Erythroblast (primary cell): Measurements from ENCODE around the gene SPOCK1.

Source experiments
- GATA1 ChIP-seq: IDR thresholded peaks from 2 replicates; pipeline ENCODE4 v1.6.1; 2011; ENCODE audit warnings: low read depth, mild to moderate bottlenecking, control low read depth, low read length, moderate library complexity
- POLR2A ChIP-seq: IDR thresholded peaks from 2 replicates; pipeline ENCODE4 v1.6.1; 2011; ENCODE audit warnings: mild to moderate bottlenecking, low read length

- TF ChIP-seq POLR2A (no peak), GATA1 (no peak)
Observed at GRCh38 chr5:137454671-137455070, 44.5 kb downstream of the SPOCK1 start.
